Neural progenitor cell (in vitro differentiated cells): ENCODE measurements around the gene RGS3.

ENCODE experiments used
- CTCF ChIP-seq: fragments of 200-600 bp; sonication (generic); IDR thresholded peaks from 2 replicates; pipeline ENCODE4 v1.5.1; 2017; ENCODE audit warnings: antibody characterized with exemption, mild to moderate bottlenecking
- EZH2 ChIP-seq: fragments of 200-600 bp; sonication (generic); IDR thresholded peaks from 2 replicates; pipeline ENCODE4 v1.6.1; 2017; ENCODE audit warnings: antibody characterized with exemption, mild to moderate bottlenecking, moderate library complexity

DNA sequence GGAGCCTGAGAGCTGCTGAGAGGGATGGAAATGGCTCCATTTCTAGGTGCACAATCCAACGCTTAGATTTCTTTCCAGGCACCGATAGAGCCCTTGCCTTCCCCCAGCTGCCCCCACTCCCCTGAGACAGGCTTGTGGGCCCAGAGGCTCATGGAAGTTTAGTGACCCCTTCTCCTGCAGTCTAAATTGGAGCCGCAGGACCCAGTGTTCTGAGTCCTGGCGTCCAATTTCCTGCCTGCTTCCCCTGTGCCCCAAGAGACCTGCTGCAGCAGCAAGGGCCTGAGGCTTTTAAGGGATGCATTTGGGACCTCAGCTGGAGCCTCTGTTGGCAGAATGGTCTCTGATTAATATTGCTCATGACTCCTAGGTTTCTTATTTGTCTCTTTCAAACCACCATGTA is 61.7 kb downstream of the RGS3 start:
- TF ChIP-seq CTCF (no peak), EZH2 (no peak)
